H1 (cell line): ENCODE data around the gene HP1BP3. TPM values are rescaled to one million over a fixed set of nuclear protein-coding genes. Genes with fewer than 3 reads are reported as not detected.

Experiments used
- CTCF ChIA-PET: fragments of 300-600 bp; sonication (Branson Sonifier 250); formaldehyde crosslinking; loops from one replicate; lab custom pipeline; 2021; ENCODE audit not compliant: partially characterized antibody; lab: Charles Lee
- POLR2A ChIA-PET: fragments of 300-600 bp; sonication (Branson Sonifier 250); formaldehyde crosslinking; loops from one replicate; lab custom pipeline; 2021; ENCODE audit warnings: inconsistent platforms; ENCODE audit not compliant: partially characterized antibody; lab: Charles Lee
- DNase-seq, 2 experiments: peaks; one replicate each; pipeline versions ENCODE4 v3.0.0 to v3.0.0-alpha.2; 2010 to 2022; ENCODE audit warnings: low spot score in 2 of 2, low read depth in 1 of 2, mixed read lengths in 1 of 2
- FAIRE-seq: peaks from 2 replicates; lab custom pipeline; 2011; peaks lifted over from hg19 to GRCh38; lab: Jason Lieb, UNC
- H2AFZ ChIP-seq: 2 replicates; pipeline ENCODE4 v1.8.1; 2012; ENCODE audit warnings: low read length, inconsistent platforms
- H2AK5ac ChIP-seq: 2 replicates; pipeline ENCODE4 v1.6.1; 2013; ENCODE audit warnings: low read depth, low read length
- H2BK120ac ChIP-seq: replicated peaks from 2 replicates; pipeline ENCODE3; 2013; ENCODE audit warnings: low read depth, low read length, inconsistent platforms
- H2BK12ac ChIP-seq: 2 replicates; pipeline ENCODE4 v1.6.1; 2013; ENCODE audit warnings: low read depth, low read length
- H2BK15ac ChIP-seq: 2 replicates; pipeline ENCODE4 v1.6.1; 2013; ENCODE audit warnings: low read length
- H2BK20ac ChIP-seq: 2 replicates; pipeline ENCODE4 v1.6.1; 2013; ENCODE audit warnings: low read length
- H2BK5ac ChIP-seq: 2 replicates; pipeline ENCODE4 v1.6.1; 2013; ENCODE audit warnings: low read depth, low read length
- H3K14ac ChIP-seq: 2 replicates; pipeline ENCODE4 v1.6.1; 2013; ENCODE audit warnings: inconsistent platforms; ENCODE audit not compliant: insufficient read length
- H3K18ac ChIP-seq: 2 replicates; pipeline ENCODE4 v1.6.1; 2013; ENCODE audit warnings: low read length; ENCODE audit errors: extremely low read depth
- H3K23ac ChIP-seq: 2 replicates; pipeline ENCODE4 v1.6.1; 2013; ENCODE audit warnings: inconsistent platforms; ENCODE audit not compliant: insufficient read length
- H3K23me2 ChIP-seq: 2 replicates; pipeline ENCODE4 v1.6.1; 2013; ENCODE audit warnings: low read depth, low read length
- H3K27ac ChIP-seq: 2 replicates; pipeline ENCODE4 v1.6.1; 2011; ENCODE audit warnings: low read depth, low read length, inconsistent platforms
- H3K27me3 ChIP-seq, 4 experiments: replicated peaks in 1 of 4; 1 replicate in 1 of 4; 2 replicates in 3 of 4; pipeline versions ENCODE4 v1.6.1 to v1.8.1; 2011 to 2013; ENCODE audit warnings: low read length in 3 of 4, mild to moderate bottlenecking in 3 of 4, inconsistent platforms in 2 of 4, mixed read lengths in 2 of 4, moderate library complexity in 1 of 4; ENCODE audit not compliant: control insufficient read depth in 3 of 4, insufficient read depth in 3 of 4; ENCODE audit errors: extremely low read depth in 1 of 4
- H3K36me3 ChIP-seq, 4 experiments: 2 replicates each; pipeline versions ENCODE4 v1.6.1 to v1.8.1; 2011 to 2013; ENCODE audit warnings: mild to moderate bottlenecking in 4 of 4, low read length in 3 of 4, moderate library complexity in 2 of 4, control low read depth in 1 of 4, inconsistent platforms in 1 of 4; ENCODE audit not compliant: insufficient read depth in 4 of 4, control insufficient read depth in 2 of 4
- H3K4ac ChIP-seq: replicated peaks from 2 replicates; pipeline ENCODE3; 2013; ENCODE audit warnings: low read length, low read depth, mixed read lengths, inconsistent platforms; ENCODE audit not compliant: insufficient read length
- H3K4me1 ChIP-seq, 4 experiments: replicated peaks in 1 of 4; 1 replicate in 1 of 4; 2 replicates in 3 of 4; pipeline versions ENCODE4 v1.6.1 to v1.8.1; 2011 to 2013; ENCODE audit warnings: low read length in 3 of 4, inconsistent platforms in 2 of 4, mixed read lengths in 1 of 4; ENCODE audit not compliant: insufficient read depth in 4 of 4, control insufficient read depth in 3 of 4
- H3K4me2 ChIP-seq, 2 experiments: 2 replicates each; pipeline versions ENCODE4 v1.6.1 to v1.8.1; 2011 to 2013; ENCODE audit warnings: low read depth in 2 of 2, low read length in 2 of 2, control low read depth in 1 of 2, inconsistent platforms in 1 of 2, mild to moderate bottlenecking in 1 of 2; ENCODE audit not compliant: insufficient read depth in 1 of 2
- H3K4me3 ChIP-seq, 4 experiments: fragments of 200-600, 300-600 bp in 1 of 4; sonication (generic), shearing (Covaris generic), sonication (Bioruptor Twin) in 1 of 4; 2 replicates each; pipeline versions ENCODE4 v1.5.1 to v1.8.1; 2011 to 2016; ENCODE audit warnings: low read length in 4 of 4, low read depth in 3 of 4, control low read depth in 2 of 4, inconsistent platforms in 2 of 4, mild to moderate bottlenecking in 2 of 4, mixed read lengths in 1 of 4, moderate library complexity in 1 of 4; ENCODE audit not compliant: insufficient read depth in 2 of 4; ENCODE audit errors: extremely low read depth in 1 of 4
- H3K56ac ChIP-seq: replicated peaks from 2 replicates; pipeline ENCODE3; 2013; ENCODE audit warnings: low read depth, mild to moderate bottlenecking, mixed read lengths, low read length, inconsistent platforms; ENCODE audit not compliant: insufficient read length
- H3K79me1 ChIP-seq: 2 replicates; pipeline ENCODE4 v1.6.1; 2013; ENCODE audit warnings: low read depth, low read length, control low read depth
- H3K79me2 ChIP-seq, 2 experiments: 2 replicates each; pipeline versions ENCODE4 v1.6.1 to v1.8.1; 2012 to 2013; ENCODE audit warnings: low read length in 2 of 2, mild to moderate bottlenecking in 2 of 2, inconsistent platforms in 1 of 2; ENCODE audit not compliant: insufficient read depth in 2 of 2, control insufficient read depth in 1 of 2
- H3K9ac ChIP-seq, 4 experiments: replicated peaks in 1 of 4; 1 replicate in 1 of 4; 2 replicates in 3 of 4; pipeline versions ENCODE4 v1.6.1 to v1.8.1; 2011 to 2013; ENCODE audit warnings: low read depth in 3 of 4, low read length in 3 of 4, control low read depth in 2 of 4, mild to moderate bottlenecking in 2 of 4, moderate library complexity in 2 of 4, inconsistent platforms in 1 of 4; ENCODE audit errors: extremely low read depth in 1 of 4
- H3K9me3 ChIP-seq, 2 experiments: 2 replicates each; pipeline versions ENCODE4 v1.6.1 to v1.8.1; 2012 to 2013; ENCODE audit warnings: mild to moderate bottlenecking in 2 of 2, moderate library complexity in 2 of 2, control low read depth in 1 of 2, inconsistent platforms in 1 of 2, low read depth in 1 of 2, low read length in 1 of 2, mixed read lengths in 1 of 2; ENCODE audit not compliant: insufficient read depth in 2 of 2
- H4K20me1 ChIP-seq, 2 experiments: replicated peaks in 1 of 2; 2 replicates each; pipeline versions ENCODE3 to v1.8.1; 2011 to 2013; ENCODE audit warnings: inconsistent platforms in 2 of 2, low read length in 2 of 2, mild to moderate bottlenecking in 1 of 2; ENCODE audit not compliant: insufficient read depth in 2 of 2, control insufficient read depth in 1 of 2
- H4K5ac ChIP-seq: 2 replicates; pipeline ENCODE4 v1.6.1; 2013; ENCODE audit warnings: low read length, low read depth, mixed read lengths, inconsistent platforms; ENCODE audit not compliant: insufficient read length
- H4K8ac ChIP-seq: 2 replicates; pipeline ENCODE4 v1.8.0; 2013; ENCODE audit warnings: mild to moderate bottlenecking, moderate library complexity, low read length, inconsistent platforms; ENCODE audit not compliant: insufficient read depth; ENCODE audit errors: extremely low read depth
- H4K91ac ChIP-seq: replicated peaks from 2 replicates; pipeline ENCODE3; 2013; ENCODE audit warnings: low read length, mixed read lengths, inconsistent platforms; ENCODE audit not compliant: insufficient read length
- WGBS, 2 experiments: shearing (Covaris generic) in 1 of 2; methylation state at CpG; one replicate each; pipeline versions ENCODE4 v1.1.6 to v1.1.7; 2013 to 2015; ENCODE audit warnings: low lambda C conversion rate in 2 of 2, mixed read lengths in 2 of 2, inconsistent platforms in 1 of 2, low coverage in 1 of 2, missing lambda C conversion rate in 1 of 2; ENCODE audit not compliant: insufficient replicate concordance in 2 of 2, insufficient coverage in 1 of 2, insufficient read length in 1 of 2; ENCODE audit errors: extremely low coverage in 1 of 2, missing lambda C conversion rate in 1 of 2; 5-methylcytosine and 5-hydroxymethylcytosine counted together
- polyA plus RNA-seq, 7 experiments: library from polyadenylated mRNA; depleted of rRNA in 3 of 7; stranded (reverse) in 5 of 7; unstranded in 2 of 7; fragments of >200 nt in 5 of 7; fragments of 200-250 nt in 2 of 7; gene quantifications; 1 replicate in 5 of 7; 2 replicates in 1 of 7; 4 replicates in 1 of 7; pipeline versions ENCODE4 v1.2.1 to v1.2.3, GENCODE V29; 2011 to 2013; ENCODE audit warnings: missing spikeins in 2 of 7, mixed read lengths in 2 of 7
- total RNA-seq: library from RNA; stranded (reverse); fragmentation: NEBNext Ultra II Directional; extraction: Animal tissue kit (Norgen Biotek cat#: 25700); gene quantifications from 2 replicates; pipeline ENCODE4 v1.2.1, GENCODE V29; 2021

Gene HP1BP3
- total and polyA plus RNA-seq, 2 of the 8 experiments (the other 6 are each of a cell fraction or from before 2014, with no cell fraction given), result 47.4 to 125 TPM

DNA sequence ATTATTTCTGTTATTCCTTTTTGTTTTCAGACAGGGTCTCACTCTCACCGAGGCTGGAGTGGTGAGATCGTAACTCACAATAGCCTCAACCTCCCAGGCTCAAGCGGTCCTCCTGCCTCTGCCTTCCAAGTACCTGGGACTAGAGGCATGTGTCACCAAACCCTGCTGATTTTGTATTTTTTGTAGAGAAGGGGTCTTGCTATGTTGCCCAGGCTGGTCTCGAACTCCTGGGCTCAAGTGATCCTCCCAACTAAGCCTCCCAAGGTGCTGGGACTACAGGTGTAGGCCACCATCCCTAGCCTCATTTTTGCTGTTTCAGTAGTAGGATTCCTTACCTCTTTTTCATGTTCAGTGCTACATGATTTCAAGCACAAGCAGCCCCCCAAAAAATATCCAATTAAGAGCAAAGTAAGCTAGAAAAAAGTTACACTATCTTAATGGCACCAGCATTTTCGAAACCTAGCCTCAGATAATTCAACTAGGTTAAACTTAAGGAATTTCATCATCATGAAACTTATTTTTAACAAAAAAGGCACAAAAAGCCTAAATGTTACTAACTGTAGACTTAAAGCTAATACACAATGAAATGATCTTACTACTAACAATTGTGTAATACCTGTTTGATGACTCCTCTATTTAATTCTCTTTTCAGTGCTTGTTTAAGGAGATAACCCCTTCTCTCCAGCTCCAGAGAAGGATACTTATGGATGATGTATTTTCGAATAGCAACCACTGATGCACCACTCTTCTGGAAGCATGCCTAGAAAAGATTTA, 16.6 kb downstream of the HP1BP3 start:
- Histone ChIP-seq H3K56ac (no peak overlapping the region), H2BK20ac (no peak overlapping the region), H3K23me2 (no peaks in the 10 kb centered on the region), H2AFZ (no peak overlapping the region), H3K36me3 (peaks cover 18 to 92% (median 71%) of the 10 kb centered on the region in 4 experiments), H2AK5ac (no peak overlapping the region), H3K79me2 (no peaks in the 10 kb centered on the region), H3K4ac (no peak overlapping the region), H2BK5ac (no peak overlapping the region), H3K9me3 (no peaks in the 10 kb centered on the region), H3K4me2 (no peak overlapping the region), H4K91ac (no peak overlapping the region), H3K23ac (no peak overlapping the region), H4K8ac (no peak overlapping the region), H4K5ac (no peak overlapping the region), H2BK12ac (no peak overlapping the region), H3K9ac (no peak overlapping the region), H3K4me1 (no peaks in the 10 kb centered on the region), H2BK120ac (no peak overlapping the region), H2BK15ac (no peak overlapping the region), H3K79me1 (no peaks in the 10 kb centered on the region), H3K4me3 (no peak overlapping the region), H4K20me1 (peaks cover 0 to 1% of the 10 kb centered on the region in 2 experiments), H3K27ac (no peak overlapping the region), H3K27me3 (no peaks in the 10 kb centered on the region), H3K18ac (no peak overlapping the region), H3K14ac (no peak overlapping the region)
- no peak for FAIRE-seq
- ChIA-PET POLR2A (interaction anchor here (0.6 to 1.1 kb wide), 4 partner anchors 16 to 1975 kb away, joined by 3 to 5 read pairs (median 3); partner anchors contain the start of gene HP1BP3), CTCF (interaction anchor here (0.6 to 2.0 kb wide), 4 partner anchors 9 to 1061 kb away, joined by 3 to 6 read pairs (median 3); no protein-coding TSS in a partner anchor)
- DNase-seq, result no peak
- 90% methylated on average over 6 of the region's 6 CpGs; no CpG with 5 or more reads in 1 of the 2 experiments for WGBS, 2 experiments
